Fibroblast of lung (primary cell): ENCODE data around the gene PIMREG.

Source experiments
- CTCF ChIP-seq, 2 donors: IDR thresholded peaks in 1 of 2; conservative IDR thresholded peaks in 1 of 2; 1 replicate in 1 of 2; 2 replicates in 1 of 2; pipeline ENCODE4 v1.5.1; 2011 to 2012; ENCODE audit warnings: low read length in 2 of 2, control low read depth in 1 of 2, inconsistent platforms in 1 of 2, low read depth in 1 of 2, mild to moderate bottlenecking in 1 of 2
- EZH2 ChIP-seq: IDR thresholded peaks from 2 replicates; pipeline ENCODE4 v1.5.1; 2012; ENCODE audit warnings: low read length, control low read depth, mild to moderate bottlenecking; ENCODE audit errors: missing control alignments

DNA sequence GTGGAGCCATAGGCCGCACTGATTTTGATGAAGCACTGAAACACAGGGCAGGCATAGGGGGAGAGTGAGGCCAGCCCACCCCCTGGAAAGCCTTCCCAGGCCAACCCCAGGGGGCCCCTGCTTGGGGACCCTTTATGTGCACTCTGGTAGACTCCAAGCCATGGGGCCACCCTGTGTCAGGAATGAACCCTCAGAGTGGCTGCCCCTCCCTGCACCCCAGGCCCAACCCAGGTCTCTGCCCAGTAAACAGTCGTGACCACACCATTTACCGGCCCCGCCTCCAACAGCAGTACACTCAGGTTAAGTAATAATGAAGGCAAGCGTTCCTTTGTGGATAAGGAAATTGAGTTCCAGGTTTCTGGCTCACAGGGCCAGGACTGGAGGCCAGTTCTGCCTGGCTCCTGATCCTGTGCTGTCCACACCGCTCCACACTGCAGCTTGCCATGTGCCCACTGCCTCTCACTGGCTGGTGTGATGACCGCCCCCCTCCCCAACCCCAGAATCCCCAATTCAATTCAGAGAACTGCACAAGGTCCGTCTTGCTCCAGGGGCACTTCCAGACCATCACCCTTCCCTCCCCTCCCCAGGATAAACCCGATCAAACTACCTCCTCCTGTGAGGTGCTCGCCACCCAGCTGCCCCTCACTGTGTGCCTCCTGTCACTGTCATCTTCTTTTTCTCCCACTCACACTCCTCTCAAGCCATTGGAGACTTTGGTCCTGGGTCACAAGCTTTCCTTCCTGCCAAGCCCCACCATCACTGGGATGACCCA is 13.6 kb downstream of the PIMREG start:
- TF ChIP-seq CTCF (conservative IDR thresholded peaks at IDR 0.05 in 1 of 2, IDR thresholded peaks at IDR 0.05 in 1 of 2; ENCODE audit: low read depth in 1 of 2, low read length in 2 of 2) = no peak
- no peak for TF ChIP-seq EZH2
